Liver (tissue), 9 donors: ENCODE data around the gene UBXN4. TPM values are rescaled to one million over a fixed set of nuclear protein-coding genes. Genes with fewer than 3 reads are reported as not detected.

Experiments used
- DNase-seq: peaks from one replicate; pipeline ENCODE4 v3.0.0-alpha.2; 2017; ENCODE audit warnings: low spot score
- H3K27ac ChIP-seq, 2 donors: one replicate each; pipeline ENCODE4 v1.7.0; 2013; ENCODE audit warnings: inconsistent platforms in 2 of 2, low read length in 2 of 2, control low read depth in 1 of 2, low read depth in 1 of 2, mild to moderate bottlenecking in 1 of 2
- H3K27me3 ChIP-seq, 4 donors: one replicate each; pipeline versions ENCODE4 v1.6.1 to v1.7.0; 2013; ENCODE audit warnings: low read length in 3 of 4, inconsistent platforms in 1 of 4, mild to moderate bottlenecking in 1 of 4, moderate library complexity in 1 of 4; ENCODE audit not compliant: control insufficient read depth in 4 of 4, insufficient read depth in 4 of 4
- H3K36me3 ChIP-seq, 4 donors: one replicate each; pipeline versions ENCODE4 v1.6.1 to v1.7.0; 2013; ENCODE audit warnings: low read length in 3 of 4, mild to moderate bottlenecking in 3 of 4, low read depth in 1 of 4, moderate library complexity in 1 of 4; ENCODE audit not compliant: control insufficient read depth in 4 of 4, insufficient read depth in 3 of 4
- H3K4me1 ChIP-seq, 4 donors: one replicate each; pipeline versions ENCODE4 v1.6.1 to v1.7.0; 2013; ENCODE audit warnings: low read length in 3 of 4, mild to moderate bottlenecking in 3 of 4, moderate library complexity in 1 of 4; ENCODE audit not compliant: control insufficient read depth in 4 of 4, insufficient read depth in 4 of 4
- H3K4me3 ChIP-seq, 3 donors: one replicate each; pipeline versions ENCODE4 v1.6.1 to v1.7.0; 2013; ENCODE audit warnings: low read length in 3 of 3, control low read depth in 1 of 3, low read depth in 1 of 3, mild to moderate bottlenecking in 1 of 3
- H3K9ac ChIP-seq, 2 donors: one replicate each; pipeline ENCODE4 v1.7.0; 2013; ENCODE audit warnings: low read length in 2 of 2, mild to moderate bottlenecking in 2 of 2, moderate library complexity in 2 of 2, control low read depth in 1 of 2, low read depth in 1 of 2
- H3K9me3 ChIP-seq, 4 donors: one replicate each; pipeline versions ENCODE4 v1.6.1 to v1.7.0; 2013; ENCODE audit warnings: low read length in 3 of 4; ENCODE audit not compliant: control insufficient read depth in 4 of 4
- ATF3 ChIP-seq: IDR thresholded peaks from 2 replicates; pipeline ENCODE4 v1.6.1; 2016; ENCODE audit warnings: antibody characterized with exemption
- EGR1 ChIP-seq, 2 donors: IDR thresholded peaks; 2 replicates each; pipeline ENCODE4 v1.6.1; 2016 to 2018; ENCODE audit warnings: antibody characterized with exemption in 2 of 2, low read depth in 2 of 2
- FOXA1 ChIP-seq: IDR thresholded peaks from 2 replicates; pipeline ENCODE4 v1.6.1; 2016; ENCODE audit warnings: antibody characterized with exemption
- FOXA2 ChIP-seq: IDR thresholded peaks from 2 replicates; pipeline ENCODE4 v1.6.1; 2016; ENCODE audit warnings: antibody characterized with exemption
- HNF4A ChIP-seq, 2 donors: conservative IDR thresholded peaks; 2 replicates each; pipeline ENCODE4 v1.6.1; 2016; ENCODE audit warnings: antibody characterized with exemption in 2 of 2, mild to moderate bottlenecking in 2 of 2
- JUND ChIP-seq, 2 donors: IDR thresholded peaks; 2 replicates each; pipeline ENCODE4 v1.6.1; 2016; ENCODE audit warnings: antibody characterized with exemption in 2 of 2
- NR2F2 ChIP-seq: IDR thresholded peaks from 2 replicates; pipeline ENCODE4 v1.6.1; 2016; ENCODE audit warnings: antibody characterized with exemption
- RAD21 ChIP-seq, 2 donors: IDR thresholded peaks; 2 replicates each; pipeline ENCODE4 v1.6.1; 2016; ENCODE audit warnings: antibody characterized with exemption in 2 of 2, mild to moderate bottlenecking in 2 of 2
- RXRA ChIP-seq, 2 donors: IDR thresholded peaks; 2 replicates each; pipeline ENCODE4 v1.6.1; 2017 to 2018; ENCODE audit warnings: antibody characterized with exemption in 2 of 2, mild to moderate bottlenecking in 1 of 2
- SP1 ChIP-seq: IDR thresholded peaks from 2 replicates; pipeline ENCODE4 v1.6.1; 2018; ENCODE audit warnings: antibody characterized with exemption, mild to moderate bottlenecking
- TAF1 ChIP-seq: conservative IDR thresholded peaks from 2 replicates; pipeline ENCODE4 v1.6.1; 2016; ENCODE audit warnings: antibody characterized with exemption, mild to moderate bottlenecking
- WGBS: extraction: QIAGEN DNeasy Blood & Tissue Kit; methylation state at CpG from one replicate; pipeline ENCODE4 v1.1.7; 2013; 5-methylcytosine and 5-hydroxymethylcytosine counted together
- polyA plus RNA-seq, 2 donors: library from polyadenylated mRNA; stranded (reverse) in 1 of 2; unstranded in 1 of 2; fragments of 200-250 nt in 1 of 2; fragments of >200 nt in 1 of 2; fragmentation: Nextera tagmentation in 1 of 2; extraction: Ambion mirVana in 1 of 2; gene quantifications; one replicate each; pipeline versions ENCODE4 v1.2.1 to v1.2.3, GENCODE V29; 2013 to 2015
- total RNA-seq, 2 donors: library from RNA; depleted of rRNA; stranded (reverse); fragments of >200 nt; gene quantifications; one replicate each; pipeline ENCODE4 v1.2.3, GENCODE V29; 2014
- TF ChIP-seq, protein P1 (sequence below): IDR thresholded peaks from 2 replicates; pipeline ENCODE4 v1.6.1; 2016; ENCODE audit warnings: antibody characterized with exemption, mild to moderate bottlenecking
- TF ChIP-seq, protein P2 (sequence below): fragments of 150-350 bp; IDR thresholded peaks from 2 replicates; pipeline ENCODE4 v1.5.1; 2017; ENCODE audit warnings: improper control_type of control experiment, low read depth, low read length; ENCODE audit not compliant: missing input control
- TF ChIP-seq, protein P3 (sequence below): IDR thresholded peaks from 2 replicates; pipeline ENCODE4 v1.6.1; 2016; ENCODE audit warnings: antibody characterized with exemption
- donor health status: healthy.
- donor health status: healthy.
- donor health status: healthy.
- donor health status: healthy.
- donor health status: healthy.

The UBXN4 gene
- total and polyA plus RNA-seq, 4 donors, result 46.5 to 172 (median 67.4) TPM

- H3K4me1 ChIP-seq, result no peaks in the 10 kb centered on the region
- peaks cover 0 to 3% (median 0%) of the 10 kb centered on the region in 4 donors for H3K9me3 ChIP-seq
- no peak overlapping the region for H3K9ac ChIP-seq
- no peaks in the 10 kb centered on the region for H3K27me3 ChIP-seq
- H3K4me3 ChIP-seq, result no peak overlapping the region
- WGBS, result 93% methylated on average over 3 of the region's 3 CpGs
- no peak overlapping the region for H3K27ac ChIP-seq
- H3K36me3 ChIP-seq, result no peaks in the 10 kb centered on the region
- TF ChIP-seq JUND (IDR thresholded peaks at IDR 0.05), result no peak
- no peak for TF ChIP-seq FOXA1
- TF ChIP-seq, protein P1, sequence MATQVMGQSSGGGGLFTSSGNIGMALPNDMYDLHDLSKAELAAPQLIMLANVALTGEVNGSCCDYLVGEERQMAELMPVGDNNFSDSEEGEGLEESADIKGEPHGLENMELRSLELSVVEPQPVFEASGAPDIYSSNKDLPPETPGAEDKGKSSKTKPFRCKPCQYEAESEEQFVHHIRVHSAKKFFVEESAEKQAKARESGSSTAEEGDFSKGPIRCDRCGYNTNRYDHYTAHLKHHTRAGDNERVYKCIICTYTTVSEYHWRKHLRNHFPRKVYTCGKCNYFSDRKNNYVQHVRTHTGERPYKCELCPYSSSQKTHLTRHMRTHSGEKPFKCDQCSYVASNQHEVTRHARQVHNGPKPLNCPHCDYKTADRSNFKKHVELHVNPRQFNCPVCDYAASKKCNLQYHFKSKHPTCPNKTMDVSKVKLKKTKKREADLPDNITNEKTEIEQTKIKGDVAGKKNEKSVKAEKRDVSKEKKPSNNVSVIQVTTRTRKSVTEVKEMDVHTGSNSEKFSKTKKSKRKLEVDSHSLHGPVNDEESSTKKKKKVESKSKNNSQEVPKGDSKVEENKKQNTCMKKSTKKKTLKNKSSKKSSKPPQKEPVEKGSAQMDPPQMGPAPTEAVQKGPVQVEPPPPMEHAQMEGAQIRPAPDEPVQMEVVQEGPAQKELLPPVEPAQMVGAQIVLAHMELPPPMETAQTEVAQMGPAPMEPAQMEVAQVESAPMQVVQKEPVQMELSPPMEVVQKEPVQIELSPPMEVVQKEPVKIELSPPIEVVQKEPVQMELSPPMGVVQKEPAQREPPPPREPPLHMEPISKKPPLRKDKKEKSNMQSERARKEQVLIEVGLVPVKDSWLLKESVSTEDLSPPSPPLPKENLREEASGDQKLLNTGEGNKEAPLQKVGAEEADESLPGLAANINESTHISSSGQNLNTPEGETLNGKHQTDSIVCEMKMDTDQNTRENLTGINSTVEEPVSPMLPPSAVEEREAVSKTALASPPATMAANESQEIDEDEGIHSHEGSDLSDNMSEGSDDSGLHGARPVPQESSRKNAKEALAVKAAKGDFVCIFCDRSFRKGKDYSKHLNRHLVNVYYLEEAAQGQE, result no peak
- TF ChIP-seq RAD21 (IDR thresholded peaks at IDR 0.05), result no peak
- no peak for TF ChIP-seq SP1
- TF ChIP-seq FOXA2, result no peak
- TF ChIP-seq RXRA (IDR thresholded peaks at IDR 0.05), result no peak
- no peak for DNase-seq
Observed at GRCh38 chr2:135815269-135815668, 73.6 kb downstream of the UBXN4 start.

GRCh38 chr2:135817466-135817865, 75.8 kb downstream of the UBXN4 start:
- WGBS, result 89% methylated on average over 18 of the region's 18 CpGs
- H3K36me3 ChIP-seq, result no peaks in the 10 kb centered on the region
- TF ChIP-seq, protein P2, sequence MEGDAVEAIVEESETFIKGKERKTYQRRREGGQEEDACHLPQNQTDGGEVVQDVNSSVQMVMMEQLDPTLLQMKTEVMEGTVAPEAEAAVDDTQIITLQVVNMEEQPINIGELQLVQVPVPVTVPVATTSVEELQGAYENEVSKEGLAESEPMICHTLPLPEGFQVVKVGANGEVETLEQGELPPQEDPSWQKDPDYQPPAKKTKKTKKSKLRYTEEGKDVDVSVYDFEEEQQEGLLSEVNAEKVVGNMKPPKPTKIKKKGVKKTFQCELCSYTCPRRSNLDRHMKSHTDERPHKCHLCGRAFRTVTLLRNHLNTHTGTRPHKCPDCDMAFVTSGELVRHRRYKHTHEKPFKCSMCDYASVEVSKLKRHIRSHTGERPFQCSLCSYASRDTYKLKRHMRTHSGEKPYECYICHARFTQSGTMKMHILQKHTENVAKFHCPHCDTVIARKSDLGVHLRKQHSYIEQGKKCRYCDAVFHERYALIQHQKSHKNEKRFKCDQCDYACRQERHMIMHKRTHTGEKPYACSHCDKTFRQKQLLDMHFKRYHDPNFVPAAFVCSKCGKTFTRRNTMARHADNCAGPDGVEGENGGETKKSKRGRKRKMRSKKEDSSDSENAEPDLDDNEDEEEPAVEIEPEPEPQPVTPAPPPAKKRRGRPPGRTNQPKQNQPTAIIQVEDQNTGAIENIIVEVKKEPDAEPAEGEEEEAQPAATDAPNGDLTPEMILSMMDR, result no peak
- TF ChIP-seq NR2F2 (no peak), RXRA (IDR thresholded peaks at IDR 0.05) (no peak), JUND (IDR thresholded peaks at IDR 0.05) (no peak), HNF4A (conservative IDR thresholded peaks at IDR 0.05) (no peak), EGR1 (IDR thresholded peaks at IDR 0.05; ENCODE audit: low read depth in 2 of 2) (no peak), FOXA2 (no peak), ATF3 (no peak), TAF1 (no peak), SP1 (no peak), FOXA1 (no peak)
- TF ChIP-seq, protein P3, sequence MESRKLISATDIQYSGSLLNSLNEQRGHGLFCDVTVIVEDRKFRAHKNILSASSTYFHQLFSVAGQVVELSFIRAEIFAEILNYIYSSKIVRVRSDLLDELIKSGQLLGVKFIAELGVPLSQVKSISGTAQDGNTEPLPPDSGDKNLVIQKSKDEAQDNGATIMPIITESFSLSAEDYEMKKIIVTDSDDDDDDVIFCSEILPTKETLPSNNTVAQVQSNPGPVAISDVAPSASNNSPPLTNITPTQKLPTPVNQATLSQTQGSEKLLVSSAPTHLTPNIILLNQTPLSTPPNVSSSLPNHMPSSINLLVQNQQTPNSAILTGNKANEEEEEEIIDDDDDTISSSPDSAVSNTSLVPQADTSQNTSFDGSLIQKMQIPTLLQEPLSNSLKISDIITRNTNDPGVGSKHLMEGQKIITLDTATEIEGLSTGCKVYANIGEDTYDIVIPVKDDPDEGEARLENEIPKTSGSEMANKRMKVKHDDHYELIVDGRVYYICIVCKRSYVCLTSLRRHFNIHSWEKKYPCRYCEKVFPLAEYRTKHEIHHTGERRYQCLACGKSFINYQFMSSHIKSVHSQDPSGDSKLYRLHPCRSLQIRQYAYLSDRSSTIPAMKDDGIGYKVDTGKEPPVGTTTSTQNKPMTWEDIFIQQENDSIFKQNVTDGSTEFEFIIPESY, result no peak
- H3K9me3 ChIP-seq, result peaks cover 0 to 4% (median 0%) of the 10 kb centered on the region in 4 donors
- no peak overlapping the region for H3K27ac ChIP-seq
- H3K4me3 ChIP-seq, result no peak overlapping the region
- H3K9ac ChIP-seq, result no peak overlapping the region
- H3K4me1 ChIP-seq, result no peaks in the 10 kb centered on the region
- no peak for DNase-seq
- H3K27me3 ChIP-seq, result no peaks in the 10 kb centered on the region
